GM21576 (cell line): ENCODE results near the gene ALOX12.

Experiments used
- ATAC-seq: cut with Tn5 transposase; IDR thresholded peaks from one replicate; pipeline ENCODE4 v1.9.1; 2021; ENCODE audit warnings: mild to moderate bottlenecking, moderate library complexity; ENCODE audit not compliant: unreplicated experiment

ALOX12 gene

DNA sequence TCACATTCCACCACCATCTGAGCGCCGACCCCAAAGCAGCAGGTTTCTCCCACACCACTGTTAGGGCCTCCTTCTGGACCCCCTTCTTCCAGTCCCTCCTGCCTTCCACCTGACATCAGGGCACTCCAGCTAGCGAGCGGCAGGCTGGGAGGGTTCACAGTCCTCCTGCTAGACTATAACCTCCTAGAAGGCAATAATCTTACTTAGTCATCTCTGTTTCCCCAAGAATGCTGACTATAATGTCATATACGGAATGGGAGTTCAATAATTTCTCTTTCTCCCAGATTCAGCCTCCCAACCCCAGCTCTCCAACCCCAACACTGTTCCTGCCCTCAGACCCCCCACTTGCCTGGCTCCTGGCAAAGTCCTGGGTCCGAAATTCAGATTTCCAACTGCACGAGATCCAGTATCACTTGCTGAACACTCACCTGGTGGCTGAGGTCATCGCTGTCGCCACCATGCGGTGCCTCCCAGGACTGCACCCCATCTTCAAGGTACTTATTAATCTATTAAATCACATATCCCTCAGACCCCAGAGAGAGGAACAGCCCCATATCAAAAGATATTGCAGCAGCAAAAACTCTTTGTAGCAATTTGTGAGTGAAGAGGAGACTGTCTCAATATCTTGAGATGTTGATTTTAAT lies 5.6 kb downstream of the ALOX12 start:
- ATAC-seq, result no peak

DNA sequence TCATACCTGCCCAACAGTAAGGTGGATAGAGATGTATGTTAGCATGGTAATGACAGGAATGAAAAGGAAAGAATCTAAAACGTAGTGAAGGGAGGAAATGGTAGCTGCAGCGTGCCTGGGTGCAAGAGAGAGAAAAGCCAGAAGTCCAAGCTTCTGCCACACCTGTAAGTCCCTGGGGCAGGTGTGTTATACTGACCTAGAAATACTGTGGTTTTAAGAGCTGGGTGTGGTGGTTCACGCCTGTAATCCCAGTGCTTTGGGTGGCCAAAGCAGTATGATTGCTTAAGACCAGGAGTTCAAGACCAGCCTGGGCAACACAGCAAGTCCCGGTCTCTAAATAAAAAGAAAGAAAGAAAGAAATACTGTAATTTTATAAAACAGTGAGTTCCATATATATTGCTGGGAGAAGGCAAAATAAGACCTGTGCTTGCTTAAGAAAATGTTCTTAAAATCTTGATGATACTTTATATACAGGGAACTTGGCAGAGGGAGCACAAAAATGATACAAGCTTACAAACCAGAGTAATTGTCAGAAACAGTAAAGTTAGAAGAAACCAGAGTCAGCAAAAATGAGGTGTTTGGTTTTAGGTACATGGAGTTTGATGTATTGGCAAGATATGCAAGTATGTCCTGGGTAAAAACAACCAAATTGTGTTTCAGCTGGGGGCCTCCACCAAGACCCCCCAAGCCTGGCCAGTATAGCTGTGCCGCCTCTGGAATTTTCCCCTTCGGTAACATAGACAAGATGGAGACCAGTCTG lies 6.6 kb downstream of the ALOX12 start:
- ATAC-seq, result no peak

DNA sequence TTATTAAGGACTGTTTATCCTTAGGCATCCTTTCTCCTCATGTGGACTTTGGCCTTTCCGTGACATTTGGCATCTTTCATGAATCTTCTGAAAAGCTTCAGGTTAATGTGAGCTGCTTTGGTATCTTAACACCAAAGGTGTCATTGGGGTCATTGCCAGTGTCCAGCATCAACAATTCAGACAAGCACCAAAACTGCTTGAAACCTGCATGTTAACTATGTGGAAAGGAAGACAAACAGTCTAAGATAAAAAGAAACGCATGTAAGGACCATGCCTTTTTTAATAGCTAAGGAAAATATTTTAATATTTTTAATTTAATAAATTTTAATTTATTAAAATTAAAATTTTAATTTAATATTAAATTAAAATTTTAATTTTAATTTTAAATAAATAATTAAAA lies 7.9 kb downstream of the ALOX12 start:
- no peak for ATAC-seq

DNA sequence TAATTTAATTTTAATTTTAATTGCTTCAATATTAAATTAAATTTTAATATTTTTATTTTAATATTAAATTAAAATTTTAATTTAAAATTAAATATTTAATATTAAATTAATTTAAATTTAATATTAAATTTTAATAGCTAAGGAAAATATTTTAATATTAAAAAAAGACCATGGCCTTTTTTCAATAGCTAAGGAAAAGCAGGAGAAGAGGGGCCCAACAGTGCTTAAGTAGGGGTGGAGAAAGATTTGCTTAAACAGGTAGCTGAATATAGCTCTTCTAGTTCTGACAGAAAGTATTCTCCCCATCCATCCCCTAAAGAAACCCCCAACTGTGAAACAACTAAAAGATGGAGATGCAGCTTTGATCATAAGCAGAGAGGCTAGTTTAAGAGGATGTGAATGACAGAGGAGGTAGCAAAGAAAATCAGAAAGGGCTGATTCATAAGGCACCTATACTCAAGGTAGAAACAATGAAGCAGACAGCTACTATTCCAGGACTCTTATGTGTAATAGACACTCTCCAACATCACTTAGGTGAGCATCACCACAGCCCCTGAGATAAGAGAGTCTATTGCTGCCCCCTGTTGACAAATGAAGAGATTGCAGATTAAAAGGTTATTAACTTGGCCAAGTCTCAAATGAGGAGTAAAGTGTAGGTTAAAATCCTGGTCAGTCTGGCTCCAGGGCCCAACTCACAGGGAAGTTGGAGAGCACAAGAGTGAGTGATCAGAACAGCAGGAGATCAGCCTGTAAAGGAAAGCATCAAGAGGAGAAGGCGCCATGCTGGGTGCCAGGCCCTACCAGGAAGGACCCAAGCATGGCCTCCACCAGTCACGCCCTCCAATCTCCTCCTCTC lies 8.8 kb downstream of the ALOX12 start:
- no peak for ATAC-seq

DNA sequence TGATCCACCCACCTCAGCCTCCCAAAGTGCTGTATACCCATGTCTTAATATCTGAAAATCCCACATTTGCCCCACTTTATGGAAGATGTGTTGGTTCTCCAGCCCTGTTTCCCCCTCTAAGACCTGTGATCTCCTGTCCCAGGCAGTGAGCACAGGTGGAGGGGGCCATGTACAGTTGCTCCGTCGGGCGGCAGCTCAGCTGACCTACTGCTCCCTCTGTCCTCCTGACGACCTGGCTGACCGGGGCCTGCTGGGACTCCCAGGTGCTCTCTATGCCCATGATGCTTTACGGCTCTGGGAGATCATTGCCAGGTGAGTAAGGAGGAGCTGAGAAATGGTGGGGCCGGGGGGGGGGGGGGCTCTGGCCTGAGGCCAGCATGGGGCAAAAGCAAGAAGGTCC lies 9.9 kb downstream of the ALOX12 start:
- no peak for ATAC-seq

DNA sequence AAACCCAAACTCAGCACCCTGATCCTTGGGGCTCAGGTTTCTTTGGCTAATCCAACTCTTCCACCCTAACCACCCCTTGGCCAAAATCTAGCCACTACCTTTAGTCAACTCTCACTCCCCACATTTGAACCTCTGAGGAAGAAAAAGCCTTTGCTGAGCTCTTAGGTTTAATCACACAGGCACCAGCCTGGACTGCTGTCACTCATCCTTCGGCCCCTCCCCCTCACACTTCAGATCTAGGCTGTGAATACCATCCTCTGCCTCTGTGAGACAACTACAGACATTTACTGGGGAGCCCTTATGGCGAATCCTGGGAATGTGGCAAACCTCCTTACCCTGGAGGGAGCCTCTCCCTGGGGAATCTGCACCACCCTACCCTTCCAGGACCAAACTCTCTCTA lies 11.3 kb downstream of the ALOX12 start:
- no peak for ATAC-seq

DNA sequence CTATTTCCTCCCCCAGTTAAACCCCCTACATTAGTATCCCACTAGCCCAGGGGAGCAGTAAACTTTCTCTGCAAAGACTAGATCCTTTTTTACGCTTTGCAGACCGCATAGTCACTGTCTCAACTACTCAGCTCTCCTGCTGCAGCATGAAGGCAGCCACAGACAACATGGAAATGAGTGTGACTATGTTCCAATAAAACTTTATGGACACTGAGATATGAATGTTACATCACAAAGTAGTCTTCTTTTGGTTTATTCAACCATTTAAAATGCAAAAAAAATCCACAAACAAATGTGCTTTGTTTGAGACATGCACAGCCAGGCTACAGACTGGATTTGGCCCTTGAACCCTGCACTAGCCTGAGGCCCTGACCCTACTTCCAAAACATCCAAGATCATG lies 14.7 kb downstream of the ALOX12 start:
- ATAC-seq, result no peak

DNA sequence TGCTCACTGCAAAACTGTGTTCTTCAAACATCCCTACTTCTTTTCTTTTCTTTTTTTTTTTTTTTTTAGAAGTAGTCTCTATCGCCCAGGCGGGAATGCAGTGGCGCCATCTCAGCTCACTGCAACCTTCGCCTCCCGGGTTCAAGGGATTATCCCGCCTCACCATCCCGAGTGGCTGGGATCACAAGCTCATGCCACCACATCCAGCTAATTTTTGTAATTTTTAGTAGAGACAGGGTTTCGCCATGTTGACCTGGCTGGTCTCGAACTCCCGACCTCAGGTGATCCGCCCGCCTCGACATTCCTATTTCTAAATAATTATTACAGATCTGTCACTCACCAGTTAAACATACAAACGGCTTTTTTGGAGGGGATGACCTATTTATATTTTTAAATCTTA lies 15.6 kb downstream of the ALOX12 start:
- ATAC-seq, result no peak

DNA sequence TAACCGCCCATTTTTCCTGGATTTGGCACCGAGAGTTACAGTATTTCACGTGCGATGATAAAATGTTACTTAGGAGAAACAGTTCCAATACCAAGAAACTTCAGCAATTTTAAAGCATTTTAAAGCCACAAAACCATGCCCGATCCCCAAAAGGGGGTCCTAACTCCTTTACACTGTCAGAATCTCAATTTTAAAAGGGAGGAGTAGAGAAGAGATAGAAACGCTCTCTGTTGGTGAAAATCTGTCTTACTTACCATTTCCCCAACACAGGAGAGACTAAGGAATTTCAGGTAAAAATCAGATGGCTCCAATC lies 16.0 kb downstream of the ALOX12 start:
- no peak for ATAC-seq

DNA sequence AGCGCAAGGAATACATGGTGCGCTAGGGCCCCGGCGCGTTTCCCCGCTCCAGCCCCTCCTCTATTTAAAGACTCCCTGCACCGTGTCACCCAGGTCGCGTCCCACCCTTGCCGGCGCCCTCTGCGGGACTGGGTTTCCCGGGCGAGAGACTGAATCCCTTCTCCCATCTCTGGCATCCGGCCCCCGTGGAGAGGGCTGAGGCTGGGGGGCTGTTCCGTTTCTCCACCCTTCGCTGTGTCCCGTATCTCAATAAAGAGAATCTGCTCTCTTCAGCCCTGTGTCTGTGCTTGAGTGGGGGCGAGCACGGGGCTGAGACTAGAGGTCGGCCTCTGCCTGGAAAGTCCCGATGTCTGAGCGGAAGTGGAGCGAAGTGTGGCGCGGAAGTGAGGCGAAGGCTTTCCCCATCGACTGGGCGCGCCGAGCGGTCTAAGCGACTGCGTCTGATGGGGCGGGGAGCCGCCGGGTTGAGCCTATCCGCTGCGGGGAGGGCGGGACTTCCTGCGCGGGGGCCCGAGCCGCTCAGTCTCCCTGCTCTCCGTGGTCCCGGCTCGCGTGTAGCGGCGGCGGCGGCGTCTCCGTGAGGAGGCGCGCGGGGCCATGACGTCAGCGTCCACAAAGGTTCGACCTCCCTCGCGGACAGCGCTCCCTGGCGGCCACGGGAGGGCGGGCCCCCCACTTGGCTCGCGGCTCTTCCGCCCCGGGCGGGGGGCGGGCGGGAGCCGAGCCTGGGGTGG lies 18.6 kb downstream of the ALOX12 start:
- ATAC-seq, result peak; percentile 75

DNA sequence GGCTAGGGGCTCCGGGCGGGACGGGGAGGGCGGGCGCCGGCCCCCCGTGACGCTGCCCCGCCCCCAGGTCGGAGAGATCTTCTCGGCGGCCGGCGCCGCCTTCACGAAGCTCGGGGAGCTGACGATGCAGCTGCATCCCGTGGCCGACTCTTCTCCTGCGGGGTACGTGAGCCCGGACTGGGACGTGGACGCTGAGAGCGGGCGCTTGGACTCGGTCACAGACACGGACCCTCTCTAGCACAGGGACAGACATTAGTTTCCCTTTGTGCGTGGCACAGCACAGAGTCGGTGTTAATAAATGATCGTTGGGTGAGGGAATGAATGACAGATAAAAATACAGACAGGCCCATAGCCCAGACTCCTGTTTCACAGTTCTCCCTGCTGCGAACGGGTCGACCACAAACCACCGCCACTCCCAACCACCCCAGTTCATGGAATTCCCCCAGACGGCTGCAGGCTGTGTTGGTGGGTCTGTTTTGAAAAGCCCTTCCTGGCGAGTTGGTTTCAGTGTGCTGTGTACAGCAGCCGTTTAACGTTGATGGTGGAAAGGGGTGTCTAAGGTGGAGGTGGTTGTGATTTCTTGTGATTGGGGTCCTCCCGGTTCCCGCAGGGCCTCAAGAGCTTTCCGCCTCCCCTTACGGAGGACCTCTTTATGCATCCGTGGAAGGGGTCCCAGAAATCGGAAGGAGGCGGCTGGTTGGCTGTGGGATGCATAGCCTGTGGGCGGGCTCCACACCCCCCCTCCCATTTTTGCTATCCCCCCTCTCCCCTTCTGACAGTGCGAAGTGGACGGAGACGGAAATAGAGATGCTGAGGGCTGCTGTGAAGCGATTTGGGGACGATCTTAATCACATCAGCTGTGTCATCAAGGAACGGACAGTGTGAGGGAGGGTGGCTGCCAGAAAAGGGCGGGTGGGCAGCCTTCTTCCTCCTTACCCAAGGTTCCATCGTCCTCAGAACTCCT lies 19.4 kb downstream of the ALOX12 start:
- peak; percentile 14 for ATAC-seq

DNA sequence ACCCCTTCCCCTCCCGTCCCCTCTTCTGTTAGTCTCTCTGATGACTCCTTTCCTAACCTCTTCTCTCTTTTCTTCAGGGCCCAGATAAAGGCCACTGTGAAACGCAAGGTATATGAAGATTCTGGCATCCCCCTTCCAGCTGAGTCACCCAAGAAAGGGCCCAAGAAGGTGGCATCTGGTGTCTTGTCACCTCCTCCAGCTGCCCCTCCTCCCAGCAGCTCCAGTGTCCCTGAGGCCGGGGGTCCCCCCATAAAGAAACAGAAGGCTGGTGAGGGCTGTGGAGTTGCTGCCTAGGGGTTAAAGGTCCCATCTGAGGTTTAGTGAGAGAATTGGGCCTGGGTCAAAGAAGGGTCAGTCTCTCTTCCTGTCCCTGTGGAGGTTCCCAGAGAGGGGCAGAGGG lies 20.6 kb downstream of the ALOX12 start:
- ATAC-seq, result no peak

DNA sequence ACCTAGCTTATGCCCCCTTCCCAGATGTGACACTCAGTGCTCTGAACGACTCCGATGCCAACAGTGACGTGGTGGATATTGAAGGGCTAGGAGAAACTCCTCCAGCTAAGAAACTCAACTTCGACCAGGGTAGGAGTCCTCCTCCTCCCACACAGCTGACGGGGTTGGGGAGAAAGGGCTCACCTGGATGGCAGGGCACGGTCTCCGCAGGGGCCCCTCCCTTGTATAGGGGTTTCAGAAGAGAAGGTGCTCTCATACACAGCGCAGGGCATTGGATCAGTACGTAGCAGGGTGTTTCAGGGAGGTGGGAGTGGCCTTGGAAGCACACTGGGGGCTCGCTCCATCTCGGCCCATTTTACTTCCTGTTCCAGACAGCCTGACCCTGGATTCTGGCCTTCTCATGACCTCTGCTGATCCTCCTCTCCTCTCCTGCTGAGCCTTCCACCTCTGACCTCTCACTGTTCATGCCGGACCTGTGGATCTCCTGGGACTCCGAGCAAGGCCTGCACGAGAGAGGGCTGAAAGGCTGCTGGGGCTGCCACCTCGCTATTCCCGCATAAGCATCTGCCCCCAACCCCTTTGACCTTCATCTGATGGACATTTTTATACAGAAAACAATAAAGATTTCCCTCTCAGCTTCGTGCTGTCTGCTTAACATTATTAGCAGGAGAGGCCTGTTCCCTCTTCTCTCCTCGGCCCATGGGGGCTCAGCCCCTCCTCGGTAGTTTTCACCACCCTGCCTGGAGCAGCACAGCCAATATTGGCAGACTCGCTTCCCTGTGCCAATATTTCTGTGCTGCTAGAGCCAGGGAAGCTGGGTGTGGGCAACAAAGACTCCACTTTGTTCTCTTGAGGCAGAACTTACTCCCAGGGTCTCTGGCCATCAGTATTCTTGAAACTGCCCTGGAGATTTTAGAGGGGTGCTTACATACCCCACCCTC lies 21.3 kb downstream of the ALOX12 start:
- ATAC-seq, result no peak

DNA sequence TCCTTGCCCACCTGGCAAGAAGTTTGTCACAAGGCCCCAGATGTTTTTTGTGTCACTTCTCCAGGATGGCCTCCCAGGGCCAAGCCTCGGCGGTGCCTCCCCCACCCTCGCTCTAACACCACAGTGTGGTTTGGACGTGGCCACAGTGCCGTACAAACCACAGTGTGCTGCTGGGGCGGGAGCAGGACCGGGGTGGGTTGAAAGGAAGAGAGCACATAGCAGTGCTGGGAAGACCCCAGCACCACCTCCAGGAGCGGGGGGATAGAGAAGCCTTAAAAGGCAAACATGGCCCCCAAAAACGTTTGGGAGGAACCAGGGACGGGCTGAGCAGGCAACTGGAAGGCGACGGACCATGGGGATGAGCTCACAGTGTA lies 22.0 kb downstream of the ALOX12 start:
- ATAC-seq, result no peak

DNA sequence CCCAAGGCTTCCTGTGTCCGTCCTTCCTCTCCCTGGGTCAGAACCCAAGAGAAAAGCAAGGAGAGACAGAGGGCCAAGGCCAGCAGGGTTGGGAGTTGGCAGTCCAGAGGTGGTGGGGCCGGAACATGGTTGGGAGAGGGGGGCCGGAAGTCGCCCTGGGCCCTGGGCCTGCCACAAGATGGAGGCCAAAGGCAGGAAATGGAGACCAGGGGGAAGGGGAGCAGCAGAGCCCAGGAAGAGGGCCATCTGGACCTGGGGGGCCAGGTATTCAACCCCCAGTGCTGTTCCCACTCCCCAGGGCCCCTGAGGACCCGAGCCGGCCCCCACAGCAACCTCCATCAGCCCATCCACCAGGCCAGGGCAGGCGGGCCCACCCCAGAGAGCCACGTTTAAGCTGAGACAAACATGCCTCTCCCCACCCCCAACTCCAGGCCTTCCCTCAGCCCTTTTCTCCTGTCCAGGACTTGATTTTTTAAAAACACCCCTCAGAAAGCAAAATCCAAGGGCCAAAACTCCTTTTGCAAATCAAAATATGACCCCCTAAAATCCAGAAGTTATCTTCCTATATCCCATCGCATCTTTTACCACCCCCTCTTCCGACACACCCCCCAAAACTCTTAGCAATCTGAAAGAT lies 22.6 kb downstream of the ALOX12 start:
- ATAC-seq, result no peak

DNA sequence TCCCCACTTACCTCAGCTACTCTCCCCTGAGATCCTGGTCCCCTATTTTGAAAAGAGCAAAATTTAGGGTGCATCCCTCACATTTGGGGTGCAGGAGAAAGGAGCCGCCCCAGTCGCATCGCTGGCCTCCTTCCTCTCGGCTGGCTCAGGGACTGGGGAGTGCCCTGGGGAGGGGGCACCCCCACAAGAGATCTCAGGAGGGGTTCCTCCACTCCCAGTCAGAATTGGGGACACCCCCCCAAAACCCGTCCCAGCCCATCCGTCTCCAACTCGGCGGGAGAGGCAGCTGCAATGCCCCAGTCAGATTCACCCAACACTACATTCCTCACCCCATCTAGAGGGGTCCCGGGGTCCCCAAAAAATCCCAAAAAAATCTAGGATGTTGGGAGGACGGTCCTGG lies 23.5 kb downstream of the ALOX12 start:
- no peak for ATAC-seq

DNA sequence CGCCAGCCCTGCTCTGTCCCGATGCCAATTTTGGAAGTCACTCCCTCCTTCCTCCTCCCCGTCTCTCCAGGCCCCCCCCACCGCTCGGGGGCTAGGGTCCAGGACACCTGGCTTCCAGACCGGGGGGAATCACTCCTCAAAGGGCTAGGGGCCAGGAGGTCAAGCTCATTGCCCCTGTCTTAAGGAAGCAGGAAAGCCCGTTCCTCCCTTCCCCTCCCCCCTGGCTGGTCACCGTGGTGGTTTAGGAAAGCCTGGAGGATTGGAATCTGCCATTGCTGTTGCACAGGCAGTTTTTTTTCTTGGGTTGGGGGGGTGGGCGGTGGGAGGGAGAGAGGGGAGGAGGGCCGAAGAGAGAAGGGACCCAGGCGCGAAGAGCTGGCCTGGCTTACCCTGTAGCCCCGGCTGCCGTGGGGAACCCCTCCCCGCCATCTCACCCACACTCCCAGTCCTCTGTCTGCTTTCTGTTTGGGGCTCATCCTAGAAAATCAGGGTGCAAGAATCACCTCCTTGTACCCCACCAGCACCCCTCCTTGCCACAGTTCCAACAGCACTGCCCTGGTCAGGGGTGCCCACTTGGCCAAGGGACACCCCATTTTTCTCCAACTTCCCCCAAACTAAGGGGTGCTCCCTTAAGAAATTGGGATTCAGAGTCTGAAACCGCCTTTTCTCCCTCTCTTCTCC lies 24.1 kb downstream of the ALOX12 start:
- no peak for ATAC-seq
